OCI-LY1 (cell line): ENCODE data around the gene RBBP8.

Source experiments
- H2AFZ ChIP-seq: fragments of 200-600 bp; sonication (generic), shearing (Covaris generic); 2 replicates; pipeline ENCODE4 v1.6.0; 2014; ENCODE audit warnings: antibody characterized with exemption, mild to moderate bottlenecking, low read length
- H3F3A ChIP-seq: fragments of 200-600 bp; sonication (generic), shearing (Covaris generic); 2 replicates; pipeline ENCODE4 v1.6.0; 2014; ENCODE audit warnings: mild to moderate bottlenecking, antibody characterized with exemption, low read length, moderate library complexity; ENCODE audit not compliant: insufficient read depth
- H3K27ac ChIP-seq: fragments of 200-600 bp; sonication (generic); 2 replicates; pipeline ENCODE4 v1.5.1; 2014; ENCODE audit warnings: low read length, mixed run types, mild to moderate bottlenecking, low read depth; ENCODE audit not compliant: poor library complexity, severe bottlenecking
- H3K27me3 ChIP-seq: fragments of 200-600 bp; sonication (generic); 2 replicates; pipeline ENCODE4 v1.6.0; 2014; ENCODE audit warnings: antibody characterized with exemption, mild to moderate bottlenecking, low read length, moderate library complexity; ENCODE audit not compliant: insufficient read depth
- H3K36me3 ChIP-seq: fragments of 200-600 bp; sonication (generic); 2 replicates; pipeline ENCODE4 v1.6.1; 2014; ENCODE audit warnings: mild to moderate bottlenecking, antibody characterized with exemption, low read length, moderate library complexity, mixed read lengths; ENCODE audit not compliant: insufficient read depth
- H3K4me1 ChIP-seq: fragments of 200-600 bp; sonication (generic); 2 replicates; pipeline ENCODE4 v1.5.1; 2014; ENCODE audit warnings: mild to moderate bottlenecking, low read length, moderate library complexity; ENCODE audit not compliant: insufficient read depth, severe bottlenecking
- H3K4me2 ChIP-seq: fragments of 200-600 bp; sonication (generic), shearing (Covaris generic); 2 replicates; pipeline ENCODE4 v1.6.1; 2014; ENCODE audit warnings: low read length
- H3K4me3 ChIP-seq: fragments of 200-600 bp; sonication (generic); 2 replicates; pipeline ENCODE4 v1.5.1; 2014; ENCODE audit warnings: low read length, low read depth, mild to moderate bottlenecking, mixed read lengths; ENCODE audit not compliant: poor library complexity, severe bottlenecking
- H3K79me2 ChIP-seq: fragments of 200-600 bp; shearing (Covaris generic); 2 replicates; pipeline ENCODE4 v1.6.1; 2016; ENCODE audit warnings: mixed run types, low read length, mixed read lengths; ENCODE audit not compliant: insufficient read depth
- H3K9ac ChIP-seq: fragments of 200-600 bp; sonication (generic), shearing (Covaris generic); 2 replicates; pipeline ENCODE4 v1.6.1; 2014; ENCODE audit warnings: mild to moderate bottlenecking, low read length, mixed read lengths
- H3K9me2 ChIP-seq: fragments of 200-600 bp; sonication (generic), shearing (Covaris generic); 2 replicates; pipeline ENCODE4 v1.6.1; 2014; ENCODE audit warnings: low read depth, mild to moderate bottlenecking, low read length, mixed read lengths
- H3K9me3 ChIP-seq: fragments of 200-600 bp; shearing (Covaris generic); 2 replicates; pipeline ENCODE4 v1.6.1; 2014; ENCODE audit warnings: low read length, mixed read lengths
- H4K20me1 ChIP-seq: fragments of 200-600 bp; sonication (generic), shearing (Covaris generic); 2 replicates; pipeline ENCODE4 v1.6.0; 2016; ENCODE audit warnings: mild to moderate bottlenecking, low read length; ENCODE audit not compliant: insufficient read depth
- EZH2 ChIP-seq: fragments of 200-600 bp; sonication (generic), shearing (Covaris generic); IDR thresholded peaks from 2 replicates; pipeline ENCODE4 v1.8.0; 2017; ENCODE audit warnings: borderline replicate concordance, mixed run types, mild to moderate bottlenecking, antibody characterized with exemption, low read length, moderate library complexity, mixed read lengths
- TF ChIP-seq, protein P1 (sequence below): fragments of 200-600 bp; sonication (generic), shearing (Covaris generic); IDR thresholded peaks from 2 replicates; pipeline ENCODE4 v1.5.1; 2017; ENCODE audit warnings: mild to moderate bottlenecking, antibody characterized with exemption, low read length, moderate library complexity, mixed read lengths

Gene RBBP8

DNA sequence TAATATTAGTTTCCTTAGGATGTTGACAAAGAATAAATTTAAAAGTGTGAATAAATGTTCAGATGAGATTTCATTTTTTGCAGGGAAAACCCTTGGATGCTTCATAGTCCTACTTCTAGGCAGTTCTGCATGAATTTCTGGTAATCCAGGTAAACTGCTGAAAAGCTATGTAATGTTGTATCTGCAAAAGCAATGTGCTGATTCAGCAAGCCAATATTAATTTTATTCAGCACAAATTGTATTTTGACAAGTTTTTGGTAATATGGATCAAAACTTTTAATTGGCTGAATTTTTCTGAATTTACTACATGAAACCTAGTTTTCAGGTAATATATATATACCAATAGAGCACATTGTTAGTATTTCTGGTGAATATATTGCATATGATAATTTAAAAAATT, 17.8 kb upstream of the RBBP8 start:
- TF ChIP-seq, protein P1, sequence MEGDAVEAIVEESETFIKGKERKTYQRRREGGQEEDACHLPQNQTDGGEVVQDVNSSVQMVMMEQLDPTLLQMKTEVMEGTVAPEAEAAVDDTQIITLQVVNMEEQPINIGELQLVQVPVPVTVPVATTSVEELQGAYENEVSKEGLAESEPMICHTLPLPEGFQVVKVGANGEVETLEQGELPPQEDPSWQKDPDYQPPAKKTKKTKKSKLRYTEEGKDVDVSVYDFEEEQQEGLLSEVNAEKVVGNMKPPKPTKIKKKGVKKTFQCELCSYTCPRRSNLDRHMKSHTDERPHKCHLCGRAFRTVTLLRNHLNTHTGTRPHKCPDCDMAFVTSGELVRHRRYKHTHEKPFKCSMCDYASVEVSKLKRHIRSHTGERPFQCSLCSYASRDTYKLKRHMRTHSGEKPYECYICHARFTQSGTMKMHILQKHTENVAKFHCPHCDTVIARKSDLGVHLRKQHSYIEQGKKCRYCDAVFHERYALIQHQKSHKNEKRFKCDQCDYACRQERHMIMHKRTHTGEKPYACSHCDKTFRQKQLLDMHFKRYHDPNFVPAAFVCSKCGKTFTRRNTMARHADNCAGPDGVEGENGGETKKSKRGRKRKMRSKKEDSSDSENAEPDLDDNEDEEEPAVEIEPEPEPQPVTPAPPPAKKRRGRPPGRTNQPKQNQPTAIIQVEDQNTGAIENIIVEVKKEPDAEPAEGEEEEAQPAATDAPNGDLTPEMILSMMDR = no peak
- no peak for TF ChIP-seq EZH2
- H3K9ac ChIP-seq = no peak overlapping the region
- no peak overlapping the region for H3K4me2 ChIP-seq
- no peaks in the 10 kb centered on the region; the same call in 1 of the 2 replicates for H3K9me2 ChIP-seq
- H3K79me2 ChIP-seq = no peaks in the 10 kb centered on the region
- H3K4me3 ChIP-seq = no peak overlapping the region
- no peak overlapping the region for H2AFZ ChIP-seq
- H3F3A ChIP-seq = no peaks in the 10 kb centered on the region
- no peak overlapping the region for H3K27ac ChIP-seq
- peaks cover 3% of the 10 kb centered on the region; the same call in 1 of the 2 replicates for H3K36me3 ChIP-seq
- no peaks in the 10 kb centered on the region for H3K4me1 ChIP-seq
- H3K9me3 ChIP-seq = no peaks in the 10 kb centered on the region
- H3K27me3 ChIP-seq = no peaks in the 10 kb centered on the region
- no peaks in the 10 kb centered on the region for H4K20me1 ChIP-seq

DNA sequence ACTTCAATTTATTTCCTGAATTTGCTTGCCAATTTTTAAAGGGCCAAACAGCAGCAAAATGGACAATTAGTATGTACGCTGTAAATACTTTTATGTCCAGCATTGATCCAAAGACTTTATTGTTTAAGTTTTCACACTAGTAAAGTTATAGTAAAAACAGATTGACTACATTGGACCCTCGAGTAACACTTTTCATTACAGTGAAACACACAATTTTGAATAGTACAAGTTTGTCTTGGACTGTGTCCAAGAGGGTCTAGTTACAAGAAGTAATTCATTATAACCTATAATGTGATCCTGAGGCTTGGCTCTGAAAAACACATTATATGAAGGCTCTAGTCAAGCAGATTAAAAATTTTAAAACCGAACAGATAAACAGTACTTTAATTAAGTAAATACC, 11.4 kb upstream of the RBBP8 start:
- Histone ChIP-seq H4K20me1 (no peaks in the 10 kb centered on the region), H3K4me2 (no peak overlapping the region), H3K36me3 (peaks cover 3% of the 10 kb centered on the region; the same call in 1 of the 2 replicates), H3K4me1 (no peaks in the 10 kb centered on the region), H2AFZ (no peak overlapping the region), H3K27ac (no peak overlapping the region), H3K27me3 (no peaks in the 10 kb centered on the region), H3K9me2 (no peaks in the 10 kb centered on the region), H3F3A (no peaks in the 10 kb centered on the region), H3K9me3 (no peaks in the 10 kb centered on the region), H3K9ac (no peak overlapping the region), H3K4me3 (no peak overlapping the region), H3K79me2 (no peaks in the 10 kb centered on the region)
- TF ChIP-seq, protein P1 = no peak
- TF ChIP-seq EZH2 = no peak

DNA sequence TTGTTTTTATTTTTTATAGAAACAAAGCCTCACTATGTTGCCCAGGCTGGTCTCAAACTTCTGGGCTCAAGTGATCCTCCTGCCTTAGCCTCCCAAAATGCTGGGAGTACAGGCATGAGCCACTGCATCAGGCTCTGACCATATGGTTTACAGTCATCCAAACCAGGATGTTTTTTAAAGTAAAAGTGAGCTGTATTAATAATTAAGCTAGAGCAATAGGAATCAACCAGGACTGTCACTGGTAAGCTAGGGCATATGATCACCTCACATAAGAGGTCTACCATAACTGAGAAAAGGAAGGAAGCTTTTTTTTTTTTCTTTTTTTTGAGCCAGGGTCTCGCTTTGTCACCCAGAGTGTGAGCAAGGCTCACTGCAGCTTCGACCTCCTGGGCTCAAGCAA, 8.5 kb upstream of the RBBP8 start:
- Histone ChIP-seq H3K9ac (no peak overlapping the region), H3K27ac (no peak overlapping the region), H3K79me2 (no peaks in the 10 kb centered on the region)

More for the DNA sequence above, 8.5 kb upstream of the RBBP8 start:
- Histone ChIP-seq H3K27me3 (no peaks in the 10 kb centered on the region), H3F3A (no peaks in the 10 kb centered on the region), H3K9me2 (no peaks in the 10 kb centered on the region), H3K9me3 (no peaks in the 10 kb centered on the region), H3K36me3 (no peaks in the 10 kb centered on the region), H3K4me2 (no peak overlapping the region), H2AFZ (no peak overlapping the region), H3K4me3 (no peak overlapping the region), H3K4me1 (peaks cover 2% of the 10 kb centered on the region), H4K20me1 (no peaks in the 10 kb centered on the region)
- TF ChIP-seq EZH2 = no peak
- TF ChIP-seq, protein P1 = no peak
